ENCODE measurements around the gene MEGF10.

GRCh38 chr5:127452626-127453025, 162.0 kb downstream of the MEGF10 start:
- TF ChIP-seq CTCF (IDR thresholded peaks at IDR 0.05) (no peak), POLR2AphosphoS5 (IDR thresholded peaks at IDR 0.05) (no peak), POLR2A (IDR thresholded peaks at IDR 0.05) (no peak)
